Left cardiac atrium (tissue), 4 donors: ENCODE measurements around the gene COPS2. TPM values are rescaled to one million over a fixed set of nuclear protein-coding genes. Genes with fewer than 3 reads are reported as not detected.

Source experiments
- ATAC-seq, 2 donors: fragments of 200-7000 bp; cut with Tn5 transposase; one replicate each; pipeline ENCODE4 v1.9.1; 2020; ENCODE audit warnings: mild to moderate bottlenecking in 2 of 2, moderate library complexity in 2 of 2
- DNase-seq: peaks from one replicate; pipeline ENCODE4 v3.0.0-alpha.2; 2020
- intact Hi-C, 2 donors: fragments of 100-400 bp; cut with DNase I; formaldehyde crosslinking; loops; one replicate each; pipeline versions ENCODE4 v1.14.1 to v1.15.1; 2022 to 2023
- total RNA-seq, 2 donors: library from RNA; stranded (reverse); fragmentation: NEBNext Ultra II Directional; extraction: Animal tissue kit (Norgen Biotek cat#: 25700); gene quantifications; one replicate each; pipeline ENCODE4 v1.2.1, GENCODE V29; 2021
- donor health status: DM: no; HTN: yes; CAD: no.
- donor health status: DM: no; HTN: yes; CAD: no; lungs with severe emphysema.
- donor health status: DM: yes; HTN: yes; CAD: no.
- donor health status: Dilated cardiomyopathy.

COPS2 gene
- total RNA-seq, 2 donors from 2014 or later, result 60.3 to 70.9 TPM

- intact Hi-C loops, result no loop called here
- DNase-seq, result no peak
- no peak for ATAC-seq
These were observed 33.5 kb downstream of the COPS2 start for GRCh38 chr15:49121901-49122300.

DNA sequence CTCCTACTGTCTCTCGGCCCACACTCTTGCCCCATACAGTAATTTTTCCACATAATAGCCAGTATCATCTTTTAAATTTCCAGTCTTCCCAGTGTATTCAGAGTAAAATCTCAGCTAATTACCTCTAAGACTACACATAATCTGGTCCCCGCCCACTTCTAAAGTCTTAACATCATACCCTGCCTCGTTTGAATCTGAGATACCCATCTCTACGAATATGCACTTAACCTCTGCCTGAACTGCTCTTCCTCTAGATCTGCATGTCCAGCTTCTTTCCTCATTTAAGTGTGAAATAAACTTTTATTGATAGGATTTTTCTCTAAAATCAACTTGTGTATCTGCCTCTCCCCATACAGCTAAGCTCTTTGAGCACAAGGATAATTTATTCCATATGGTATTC lies 34.6 kb downstream of the COPS2 start:
- intact Hi-C loops, result no loop called here
- ATAC-seq (no peak), DNase-seq (no peak)

GRCh38 chr15:49116108-49116857 lies 39.1 kb downstream of the COPS2 start:
- intact Hi-C loops, result no loop called here
- no peak for ATAC-seq

DNA sequence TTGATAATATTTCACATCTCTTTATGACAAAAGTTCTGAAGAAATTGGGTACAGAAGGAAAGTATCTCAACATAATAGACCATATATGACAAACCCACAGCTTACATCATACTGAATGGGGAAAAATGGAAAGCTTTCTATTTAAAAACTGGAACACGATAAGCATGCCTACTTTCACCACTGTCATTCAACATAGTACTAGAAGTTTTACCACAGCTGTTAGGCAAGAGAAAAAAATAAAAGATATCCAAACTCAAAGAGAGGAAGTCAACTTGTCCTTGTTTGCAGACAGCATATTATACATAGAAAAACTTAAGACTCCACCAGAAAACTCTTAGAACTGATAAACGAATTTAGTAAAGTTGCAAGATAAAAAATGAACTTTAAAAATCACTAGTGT lies 40.3 kb downstream of the COPS2 start:
- intact Hi-C loops, result no loop called here
- DNase-seq (no peak), ATAC-seq (no peak)

More at GRCh38 chr15:49116108-49116857, 39.1 kb downstream of the COPS2 start:
- no peak for DNase-seq

- ATAC-seq, result no peak
- DNase-seq, result no peak
- intact Hi-C loops, result no loop called here
These were observed 45.0 kb downstream of the COPS2 start for GRCh38 chr15:49110158-49110944.

DNA sequence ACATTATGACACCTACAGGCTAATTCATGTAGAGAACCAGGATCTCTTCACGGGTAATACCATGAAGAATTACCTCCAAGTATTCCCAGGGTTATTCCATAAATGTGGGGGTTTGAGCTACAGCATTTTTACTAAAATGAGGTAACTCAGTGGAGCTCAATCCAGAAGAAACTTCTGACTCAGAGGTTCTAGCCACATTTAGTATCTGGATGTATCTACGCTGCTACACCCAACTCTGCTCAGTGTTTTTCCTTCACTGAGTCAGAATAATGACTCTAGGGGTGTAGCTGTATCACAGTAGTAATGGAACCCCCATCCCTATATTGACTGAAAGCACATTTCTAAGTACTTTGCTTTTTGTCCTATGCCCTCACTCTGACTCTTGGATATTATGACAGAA lies 52.4 kb downstream of the COPS2 start:
- intact Hi-C loops, result no loop called here
- ATAC-seq, result no peak
- DNase-seq, result no peak

- intact Hi-C loops, result no loop called here
- no peak for ATAC-seq
- DNase-seq, result no peak
These were observed 53.9 kb downstream of the COPS2 start for GRCh38 chr15:49101536-49101935.

- peak; percentile 61 to 78 for ATAC-seq
- no peak for DNase-seq
- intact Hi-C loops, result no loop called here
These were observed 59.2 kb downstream of the COPS2 start for GRCh38 chr15:49096090-49096750.

DNA sequence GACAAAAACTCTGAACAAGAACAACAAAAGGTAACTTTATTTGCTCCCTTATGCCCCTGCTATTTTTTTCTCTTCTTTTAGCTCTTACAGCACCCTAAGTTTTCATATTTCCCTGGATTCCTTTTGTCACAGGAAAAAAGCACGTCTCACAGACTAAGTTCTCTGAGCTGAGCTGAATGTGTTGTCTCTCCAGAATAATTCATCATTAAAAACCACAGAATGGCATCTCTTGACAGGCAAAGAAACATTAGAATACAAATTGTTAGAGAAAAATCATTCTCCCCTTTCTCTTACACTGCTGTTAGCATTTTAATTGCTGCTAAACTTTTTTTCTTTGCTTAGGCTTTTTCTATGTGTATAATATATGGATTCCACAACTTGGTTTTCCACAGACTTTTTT lies 60.5 kb downstream of the COPS2 start:
- intact Hi-C loops, result no loop called here
- DNase-seq (no peak), ATAC-seq (no peak)

DNA sequence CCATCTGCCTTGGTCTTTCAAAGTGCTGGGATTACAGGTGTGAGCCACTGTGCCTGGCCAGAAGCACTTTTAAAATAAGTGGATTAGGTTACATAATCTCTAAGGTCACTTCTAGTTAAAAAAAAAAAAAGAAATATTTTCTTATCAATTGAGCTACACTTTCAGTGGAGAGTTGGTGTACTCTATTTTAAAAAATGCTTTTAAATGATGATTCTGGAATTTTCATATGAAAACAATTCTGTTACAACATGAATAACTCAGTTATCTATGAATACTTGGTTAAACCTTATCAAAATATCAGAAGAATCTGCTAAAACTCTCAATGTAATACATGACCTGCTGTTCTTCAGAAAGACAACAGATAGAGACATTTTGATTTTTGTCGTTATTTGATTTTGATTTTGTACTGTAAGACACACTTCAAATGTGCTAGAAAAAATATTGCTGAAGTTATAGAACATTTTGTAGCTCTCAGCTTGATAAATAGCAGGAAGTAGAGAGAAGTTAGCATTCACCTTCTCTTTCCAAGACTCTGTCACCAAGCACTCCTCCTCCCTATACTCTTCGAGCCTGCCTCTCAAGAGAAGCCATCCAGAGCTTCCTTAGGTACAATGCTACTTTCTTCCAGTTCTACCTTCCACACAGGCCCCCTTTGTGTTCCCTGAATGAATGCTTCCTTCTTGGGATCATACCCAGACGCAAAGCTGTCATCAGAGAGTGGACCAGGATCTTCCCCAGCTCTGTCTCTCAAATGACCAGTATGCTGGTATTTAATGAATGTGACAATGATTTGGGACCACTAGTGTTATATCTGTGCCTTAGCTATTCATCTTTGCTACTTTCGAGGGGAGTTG lies 61.9 kb downstream of the COPS2 start:
- DNase-seq, result no peak
- intact Hi-C loops, result no loop called here

DNA sequence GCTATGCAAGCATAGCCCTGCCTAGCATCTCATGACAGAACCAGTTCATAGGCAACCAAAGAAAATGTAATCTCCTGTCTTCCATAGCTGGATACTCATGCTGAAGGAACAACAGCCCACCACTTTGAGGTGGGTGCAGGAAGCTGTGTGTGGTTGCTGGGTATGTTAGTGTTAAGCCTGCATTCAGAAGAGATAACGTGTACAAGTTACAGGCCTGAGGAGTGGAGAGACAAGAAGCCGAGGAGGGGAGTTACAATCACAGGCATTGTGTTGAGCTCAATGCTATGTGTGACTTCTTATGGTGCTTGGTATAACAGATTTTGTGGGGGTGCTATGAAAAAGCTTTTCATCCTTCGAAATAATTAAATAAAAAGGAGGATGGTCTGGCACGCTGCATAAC lies 66.4 kb downstream of the COPS2 start:
- intact Hi-C loops, result no loop called here
- DNase-seq (no peak), ATAC-seq (no peak)

More for the DNA sequence above, 61.9 kb downstream of the COPS2 start:
- no peak for ATAC-seq

GRCh38 chr15:49085696-49086459 lies 69.5 kb downstream of the COPS2 start:
- intact Hi-C loops, result no loop called here
- DNase-seq (no peak), ATAC-seq (no peak)

- DNase-seq (no peak), ATAC-seq (no peak)
- intact Hi-C loops, result no loop called here
These were observed 71.2 kb downstream of the COPS2 start for GRCh38 chr15:49084285-49084570.

- DNase-seq, result no peak
- intact Hi-C loops, result no loop called here
- no peak for ATAC-seq
These were observed 71.8 kb downstream of the COPS2 start for GRCh38 chr15:49083401-49084284.

- intact Hi-C loops, result no loop called here
- ATAC-seq, result no peak
- no peak for DNase-seq
These were observed 72.4 kb downstream of the COPS2 start for GRCh38 chr15:49082960-49083359.

GRCh38 chr15:49079340-49080039 lies 75.9 kb downstream of the COPS2 start:
- intact Hi-C loops, result no loop called here
- DNase-seq (no peak), ATAC-seq (no peak)

GRCh38 chr15:49075881-49076280 lies 79.5 kb downstream of the COPS2 start:
- intact Hi-C loops, result no loop called here
- DNase-seq (no peak), ATAC-seq (no peak)
